Heart right ventricle (tissue), 16 donors: ENCODE measurements around the gene ILDR2. TPM values are rescaled to one million over a fixed set of nuclear protein-coding genes. Genes with fewer than 3 reads are reported as not detected.

ENCODE experiments used
- ATAC-seq, 8 donors: fragments of 200-7000 bp; cut with Tn5 transposase; one replicate each; pipeline ENCODE4 v1.9.1; 2020; ENCODE audit warnings: mild to moderate bottlenecking in 8 of 8, moderate library complexity in 8 of 8, moderate number of reproducible peaks in 1 of 8
- DNase-seq, 2 donors: peaks; one replicate each; pipeline ENCODE4 v3.0.0-alpha.2; 2020
- H3K27ac ChIP-seq, 10 donors: fragments of 200-600 bp; sonication (generic) in 2 of 10; one replicate each; pipeline versions ENCODE4 v1.5.0 to v1.8.0; 2020 to 2022; ENCODE audit warnings: mild to moderate bottlenecking in 3 of 10
- H3K27me3 ChIP-seq, 7 donors: fragments of 200-600 bp; one replicate each; pipeline ENCODE4 v1.8.0; 2021 to 2022; ENCODE audit warnings: mild to moderate bottlenecking in 2 of 7
- H3K36me3 ChIP-seq, 9 donors: fragments of 200-600 bp; sonication (generic) in 1 of 9; one replicate each; pipeline versions ENCODE4 v1.5.0 to v1.8.0; 2020 to 2022; ENCODE audit warnings: mild to moderate bottlenecking in 2 of 9
- H3K4me1 ChIP-seq, 9 donors: fragments of 200-600 bp; sonication (generic) in 1 of 9; one replicate each; pipeline versions ENCODE4 v1.5.0 to v1.8.0; 2020 to 2022; ENCODE audit warnings: mild to moderate bottlenecking in 4 of 9
- H3K4me3 ChIP-seq, 10 donors: fragments of 200-600 bp; sonication (generic) in 2 of 10; one replicate each; pipeline versions ENCODE4 v1.5.0 to v1.8.0; 2020 to 2022; ENCODE audit warnings: mild to moderate bottlenecking in 7 of 10, moderate library complexity in 2 of 10
- H3K9me3 ChIP-seq, 11 donors: fragments of 200-600 bp in 10 of 11; sonication (generic) in 2 of 11; one replicate each; pipeline versions ENCODE4 v1.5.0 to v1.8.0; 2013 to 2022; ENCODE audit warnings: mild to moderate bottlenecking in 2 of 11, control low read depth in 1 of 11, moderate library complexity in 1 of 11
- WGBS, 2 donors: extraction: QIAGEN DNeasy Blood & Tissue Kit; methylation state at CpG; one replicate each; pipeline ENCODE4 v1.1.7; 2013; ENCODE audit warnings: inconsistent platforms in 1 of 2; 5-methylcytosine and 5-hydroxymethylcytosine counted together
- intact Hi-C, 10 donors: fragments of 100-400 bp; cut with DNase I; formaldehyde crosslinking; loops; one replicate each; pipeline versions ENCODE4 v1.11.1 to v1.14.2; 2022
- polyA plus RNA-seq, 2 donors: library from polyadenylated mRNA; stranded (reverse); fragments of 200-250 nt; gene quantifications; one replicate each; pipeline ENCODE4 v1.2.3, GENCODE V29; 2013
- total RNA-seq, 10 donors: library from RNA; stranded (reverse); fragmentation: NEBNext Ultra II Directional in 3 of 10; extraction: Animal tissue kit (Norgen Biotek cat#: 25700) in 3 of 10; gene quantifications; one replicate each; pipeline versions ENCODE4 v1.2.1 to v1.2.4, GENCODE V29; 2021 to 2023
- TF ChIP-seq, protein P1 (sequence below), 9 donors: fragments of 200-600 bp; sonication (generic) in 2 of 9; IDR thresholded peaks; one replicate each; pipeline versions ENCODE4 v1.5.0 to v1.8.0; 2021 to 2022; ENCODE audit warnings: antibody characterized with exemption in 9 of 9, mild to moderate bottlenecking in 5 of 9, moderate library complexity in 1 of 9
- donor health status: Arrhythmogenic right ventricular cardiomyopathy.
- donor health status: ischemic (EF 13 %, LVEDD 7.1; RV severe dilation, severe dysfunction).
- donor health status: healthy with polysubstance abuse.
- donor health status: DM: no; HTN: yes; CAD: no.
- donor health status: DM: no; HTN: no; CAD: no.
- donor health status: ischemic (EF 25% LVEDD 6.9; RV normal size, moderate dysfunction).
- donor health status: ischemic (EF 25% LVEDD 5.7; RV mildly dilated, moderate dysfunction).
- donor health status: healthy.
- donor health status: DM: yes; HTN: yes; CAD: no.
- donor health status: Ischemic cardiomyopathy.
- donor health status: ischemic (EF 35%, LVEDD 5.7; RV mildly dilated, moderate dysfunction).
- donor health status: nonischemic (EF 11% LVEDD 7.7; RV severe dilation, severe dysfunction).
- donor health status: DM: yes; HTN: yes; CAD: no.
- donor health status: PGD.
- donor health status: ischemic (EF 29% LVEDD 5.4; RV normal size, mild dysfunction).
- donor health status: nonischemic (EF 23%, LVEDD 6.1; RV moderate dilation, normal function).

Gene ILDR2
- total and polyA plus RNA-seq, 12 donors: 0.29 to 12.6 (median 4.9) TPM

DNA sequence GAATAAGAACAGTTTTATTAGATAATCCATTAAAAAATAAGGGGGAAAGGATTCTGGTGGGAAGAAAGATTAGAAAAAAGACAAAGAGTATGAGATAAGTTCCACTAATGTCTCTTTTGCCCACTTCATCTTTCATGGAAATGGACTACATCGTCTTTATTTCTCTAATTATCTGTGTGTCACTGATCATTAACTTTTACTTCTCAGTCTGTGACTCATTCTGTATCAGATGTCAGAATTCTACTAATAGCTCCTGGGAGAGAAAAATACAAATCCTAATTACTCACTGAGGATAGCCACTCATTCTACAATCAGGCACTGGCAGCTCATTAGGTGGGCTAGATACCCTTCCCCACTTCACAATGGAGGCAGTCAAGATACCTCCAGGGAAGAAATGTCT is 41.7 kb downstream of the ILDR2 start:
- TF ChIP-seq, protein P1, sequence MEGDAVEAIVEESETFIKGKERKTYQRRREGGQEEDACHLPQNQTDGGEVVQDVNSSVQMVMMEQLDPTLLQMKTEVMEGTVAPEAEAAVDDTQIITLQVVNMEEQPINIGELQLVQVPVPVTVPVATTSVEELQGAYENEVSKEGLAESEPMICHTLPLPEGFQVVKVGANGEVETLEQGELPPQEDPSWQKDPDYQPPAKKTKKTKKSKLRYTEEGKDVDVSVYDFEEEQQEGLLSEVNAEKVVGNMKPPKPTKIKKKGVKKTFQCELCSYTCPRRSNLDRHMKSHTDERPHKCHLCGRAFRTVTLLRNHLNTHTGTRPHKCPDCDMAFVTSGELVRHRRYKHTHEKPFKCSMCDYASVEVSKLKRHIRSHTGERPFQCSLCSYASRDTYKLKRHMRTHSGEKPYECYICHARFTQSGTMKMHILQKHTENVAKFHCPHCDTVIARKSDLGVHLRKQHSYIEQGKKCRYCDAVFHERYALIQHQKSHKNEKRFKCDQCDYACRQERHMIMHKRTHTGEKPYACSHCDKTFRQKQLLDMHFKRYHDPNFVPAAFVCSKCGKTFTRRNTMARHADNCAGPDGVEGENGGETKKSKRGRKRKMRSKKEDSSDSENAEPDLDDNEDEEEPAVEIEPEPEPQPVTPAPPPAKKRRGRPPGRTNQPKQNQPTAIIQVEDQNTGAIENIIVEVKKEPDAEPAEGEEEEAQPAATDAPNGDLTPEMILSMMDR (IDR thresholded peaks at IDR 0.05): no peak
- no peak overlapping the region for H3K4me3 ChIP-seq
- H3K4me1 ChIP-seq: peaks cover 0 to 17% (median 0%) of the 10 kb centered on the region in 9 donors
- H3K36me3 ChIP-seq: no peaks in the 10 kb centered on the region
- H3K27ac ChIP-seq: no peak overlapping the region
- no peaks in the 10 kb centered on the region for H3K9me3 ChIP-seq
- WGBS, 2 donors: 85 to 98% methylated on average over 1 of the region's 1 CpG
- intact Hi-C loops: no loop called here
- no peaks in the 10 kb centered on the region for H3K27me3 ChIP-seq
- no peak for DNase-seq
- ATAC-seq: no peak

DNA sequence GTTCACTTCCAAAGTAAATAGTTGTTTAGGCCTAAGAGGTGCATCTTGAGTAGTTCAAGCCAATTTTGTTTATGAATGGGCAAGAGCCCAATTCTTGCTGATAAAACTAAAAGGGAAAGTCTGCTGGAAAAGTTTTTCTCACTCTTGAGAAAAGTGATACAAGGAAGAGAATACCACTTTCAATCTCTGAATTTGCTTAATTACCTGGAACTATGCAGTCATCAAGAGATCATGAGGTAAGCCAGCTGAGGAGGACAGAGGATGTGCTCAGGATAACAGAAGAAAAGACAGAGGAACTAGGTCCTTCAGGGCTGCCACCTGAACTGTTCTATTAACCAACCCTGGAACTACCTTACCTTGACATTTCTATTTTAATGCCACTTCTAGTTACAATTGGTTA is 42.2 kb downstream of the ILDR2 start:
- intact Hi-C loops: no loop called here
- peaks cover 0 to 16% (median 0%) of the 10 kb centered on the region in 9 donors for H3K4me1 ChIP-seq
- no peaks in the 10 kb centered on the region for H3K36me3 ChIP-seq
- H3K27ac ChIP-seq: no peak overlapping the region
- no peaks in the 10 kb centered on the region for H3K9me3 ChIP-seq
- H3K27me3 ChIP-seq: no peaks in the 10 kb centered on the region
- DNase-seq (no peak), ATAC-seq (no peak)
- TF ChIP-seq, protein P1 (IDR thresholded peaks at IDR 0.05): no peak
- H3K4me3 ChIP-seq: no peak overlapping the region

DNA sequence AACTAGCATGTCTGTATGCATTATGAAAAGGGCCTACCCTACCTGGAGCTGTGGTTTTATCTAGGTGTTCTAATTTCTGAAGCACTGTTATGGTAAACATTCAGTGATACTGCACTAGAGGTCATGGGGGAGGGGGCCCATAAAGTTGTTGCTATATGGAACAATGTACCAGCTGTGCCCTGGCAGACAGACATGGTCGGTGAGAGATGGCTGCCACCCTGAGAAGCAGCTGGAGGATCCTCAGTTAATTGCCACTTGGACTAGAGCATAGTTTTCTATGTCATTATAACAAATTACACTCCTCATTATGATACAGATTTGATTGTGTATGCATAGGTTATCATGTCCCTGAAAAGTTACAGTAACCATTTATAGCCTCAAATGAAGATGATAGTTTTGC is 45.4 kb downstream of the ILDR2 start:
- no peaks in the 10 kb centered on the region for H3K9me3 ChIP-seq

DNA sequence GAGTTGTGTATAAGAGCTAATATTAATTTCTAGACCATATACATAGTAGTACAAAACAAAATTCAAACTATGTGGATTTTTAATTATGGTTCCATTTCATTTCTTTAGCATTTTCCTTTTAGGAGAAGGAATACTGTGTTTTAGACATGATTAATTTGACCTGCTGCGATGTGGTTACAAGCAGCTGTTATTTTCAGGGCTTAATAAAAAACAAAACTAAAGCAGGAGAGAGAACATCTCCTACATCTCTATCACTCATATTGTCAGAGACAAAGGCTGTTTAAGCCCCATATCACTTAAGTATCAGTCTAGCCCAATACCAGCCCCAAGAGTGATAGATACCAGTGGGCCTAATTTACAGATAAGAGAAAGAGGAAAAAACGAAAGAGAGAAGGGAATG is 47.6 kb downstream of the ILDR2 start:
- WGBS, 2 donors: 70 to 72% methylated on average over 2 of the region's 2 CpGs
- peaks cover 0 to 11% (median 0%) of the 10 kb centered on the region in 7 donors for H3K27me3 ChIP-seq
- H3K36me3 ChIP-seq: no peaks in the 10 kb centered on the region
- no peak for ATAC-seq
- no peaks in the 10 kb centered on the region for H3K9me3 ChIP-seq
- peak overlapping the region in 2 of 10 donors; percentile 79 for H3K27ac ChIP-seq
- intact Hi-C loops: no loop called here
- no peak for DNase-seq
- no peak overlapping the region for H3K4me3 ChIP-seq
- peaks cover 0 to 28% (median 11%) of the 10 kb centered on the region in 9 donors for H3K4me1 ChIP-seq
- TF ChIP-seq, protein P1 (IDR thresholded peaks at IDR 0.05): no peak

More for the DNA sequence above, 45.4 kb downstream of the ILDR2 start:
- no peak overlapping the region for H3K4me3 ChIP-seq
- peaks cover 0 to 7% (median 0%) of the 10 kb centered on the region in 7 donors for H3K27me3 ChIP-seq
- ATAC-seq: no peak
- intact Hi-C loops: no loop called here
- DNase-seq: no peak
- no peak overlapping the region for H3K27ac ChIP-seq
- WGBS, 2 donors: 77 to 81% methylated on average over 1 of the region's 1 CpG
- peaks cover 0 to 28% (median 11%) of the 10 kb centered on the region in 9 donors for H3K4me1 ChIP-seq
- TF ChIP-seq, protein P1 (IDR thresholded peaks at IDR 0.05): no peak
- H3K36me3 ChIP-seq: no peaks in the 10 kb centered on the region
